Smooth muscle cell (in vitro differentiated cells): Measurements from ENCODE around the gene EIF2S2. TPM values are rescaled to one million over a fixed set of nuclear protein-coding genes. Genes with fewer than 3 reads are reported as not detected.

Experiments
- DNase-seq: peaks from one replicate; lab custom pipeline; 2025; ENCODE audit not compliant: unreplicated experiment; lab: John Stamatoyannopoulos, UW
- H2AFZ ChIP-seq: fragments of 200-600 bp; sonication (generic); 2 replicates; pipeline ENCODE4 v1.6.0; 2016; ENCODE audit warnings: antibody characterized with exemption, low read depth, mild to moderate bottlenecking
- H3F3A ChIP-seq: fragments of 200-600 bp; sonication (generic); 2 replicates; pipeline ENCODE4 v1.6.0; 2017; ENCODE audit warnings: antibody characterized with exemption, low read depth
- H3K27ac ChIP-seq: fragments of 200-600 bp; sonication (generic); 2 replicates; pipeline ENCODE4 v1.5.1; 2016; ENCODE audit warnings: low read depth, mild to moderate bottlenecking
- H3K27me3 ChIP-seq: fragments of 200-600 bp; sonication (generic); 2 replicates; pipeline ENCODE4 v1.6.1; 2016; ENCODE audit warnings: low read depth, mild to moderate bottlenecking
- H3K36me3 ChIP-seq: fragments of 200-600 bp; sonication (generic); 2 replicates; pipeline ENCODE4 v1.5.1; 2016; ENCODE audit warnings: low read depth
- H3K4me1 ChIP-seq: fragments of 200-600 bp; sonication (generic); 2 replicates; pipeline ENCODE4 v1.5.1; 2016; ENCODE audit warnings: low read depth
- H3K4me2 ChIP-seq: fragments of 200-600 bp; sonication (generic); 2 replicates; pipeline ENCODE4 v1.6.0; 2016; ENCODE audit warnings: mild to moderate bottlenecking
- H3K4me3 ChIP-seq: fragments of 200-600 bp; sonication (generic); 2 replicates; pipeline ENCODE4 v1.5.1; 2016; ENCODE audit warnings: mild to moderate bottlenecking
- H3K79me2 ChIP-seq: fragments of 200-600 bp; sonication (generic); 2 replicates; pipeline ENCODE4 v1.6.0; 2016; ENCODE audit warnings: low read depth, mild to moderate bottlenecking
- H3K9ac ChIP-seq: fragments of 200-600 bp; sonication (generic); 2 replicates; pipeline ENCODE4 v1.6.0; 2016; ENCODE audit warnings: low read depth
- H3K9me3 ChIP-seq: fragments of 200-600 bp; sonication (generic); replicated peaks from 2 replicates; pipeline ENCODE4 v1.5.1; 2016; ENCODE audit warnings: low read depth
- H4K20me1 ChIP-seq: fragments of 200-600 bp; sonication (generic); 2 replicates; pipeline ENCODE4 v1.6.0; 2016; ENCODE audit warnings: low read depth
- CTCF ChIP-seq: fragments of 200-600 bp; sonication (generic); IDR thresholded peaks from 2 replicates; pipeline ENCODE4 v1.5.1; 2017; ENCODE audit warnings: borderline replicate concordance, mild to moderate bottlenecking, antibody characterized with exemption; ENCODE audit not compliant: insufficient read depth, poor library complexity, severe bottlenecking
- WGBS: methylation state at CpG from one replicate; pipeline ENCODE4 v1.1.7; 2016; ENCODE audit warnings: low lambda C conversion rate; 5-methylcytosine and 5-hydroxymethylcytosine counted together
- polyA plus RNA-seq: library from polyadenylated mRNA; unstranded; fragments of >200 nt; fragmentation: Nextera tagmentation; extraction: Ambion mirVana; gene quantifications from 2 replicates; pipeline ENCODE4 v1.2.1, GENCODE V29; 2016
- total RNA-seq: library from RNA; depleted of rRNA; stranded (reverse); fragments of >200 nt; gene quantifications from 2 replicates; pipeline ENCODE4 v1.2.3, GENCODE V29; 2014

Gene EIF2S2
- total and polyA plus RNA-seq, 2 experiments from 2014 or later = 38.6 to 69.8 TPM

- H3K27me3 ChIP-seq = no peaks in the 10 kb centered on the region
- no peak for DNase-seq
- no peaks in the 10 kb centered on the region for H3K79me2 ChIP-seq
- H3K36me3 ChIP-seq = no peaks in the 10 kb centered on the region
- no peak overlapping the region for H3K4me3 ChIP-seq
- H4K20me1 ChIP-seq = no peaks in the 10 kb centered on the region
- H3K4me2 ChIP-seq = no peak overlapping the region
- no peaks in the 10 kb centered on the region for H3K9me3 ChIP-seq
- H3K9ac ChIP-seq = no peak overlapping the region
- 84% methylated on average over 2 of the region's 2 CpGs for WGBS
- no peaks in the 10 kb centered on the region for H3F3A ChIP-seq
- H2AFZ ChIP-seq = no peak overlapping the region
- no peak overlapping the region for H3K27ac ChIP-seq
- TF ChIP-seq CTCF = no peak
- H3K4me1 ChIP-seq = no peaks in the 10 kb centered on the region
These were observed 8.2 kb upstream of the EIF2S2 start for GRCh38 chr20:34120213-34120612.

- Histone ChIP-seq H2AFZ (no peak overlapping the region), H3K27me3 (no peaks in the 10 kb centered on the region), H3F3A (no peaks in the 10 kb centered on the region), H3K9ac (no peak overlapping the region), H3K4me1 (peaks cover 5% of the 10 kb centered on the region), H3K9me3 (no peaks in the 10 kb centered on the region), H3K4me3 (no peak overlapping the region), H3K27ac (no peak overlapping the region), H4K20me1 (peaks cover 13% of the 10 kb centered on the region), H3K36me3 (no peaks in the 10 kb centered on the region), H3K4me2 (no peak overlapping the region), H3K79me2 (peaks cover 16% of the 10 kb centered on the region)
- TF ChIP-seq CTCF = no peak
- DNase-seq = no peak
These were observed 3.2 kb upstream of the EIF2S2 start for GRCh38 chr20:34115232-34115631.

- H3K36me3 ChIP-seq = no peaks in the 10 kb centered on the region
These were observed 2.8 kb upstream of the EIF2S2 start for GRCh38 chr20:34114809-34115208.

More at GRCh38 chr20:34114809-34115208, 2.8 kb upstream of the EIF2S2 start:
- Histone ChIP-seq H4K20me1 (peaks cover 17% of the 10 kb centered on the region), H3K9me3 (no peaks in the 10 kb centered on the region), H3K27ac (no peak overlapping the region), H3K27me3 (no peaks in the 10 kb centered on the region), H3K4me3 (no peak overlapping the region), H3K79me2 (peaks cover 20% of the 10 kb centered on the region), H2AFZ (no peak overlapping the region), H3K9ac (no peak overlapping the region), H3K4me2 (no peak overlapping the region), H3F3A (no peaks in the 10 kb centered on the region), H3K4me1 (peaks cover 9% of the 10 kb centered on the region)
- no peak for TF ChIP-seq CTCF
- 96% methylated on average over 4 of the region's 4 CpGs for WGBS
- DNase-seq = no peak
